ENCODE results near the gene TECPR2. TPM values are rescaled to one million over a fixed set of nuclear protein-coding genes. Genes with fewer than 3 reads are reported as not detected.
A peak's percentile ranks its signal among the peaks of the same experiment; 100 is the strongest.

TECPR2 gene
- total RNA-seq, 1 donor from 2014 or later, result 8.4 TPM

DNA sequence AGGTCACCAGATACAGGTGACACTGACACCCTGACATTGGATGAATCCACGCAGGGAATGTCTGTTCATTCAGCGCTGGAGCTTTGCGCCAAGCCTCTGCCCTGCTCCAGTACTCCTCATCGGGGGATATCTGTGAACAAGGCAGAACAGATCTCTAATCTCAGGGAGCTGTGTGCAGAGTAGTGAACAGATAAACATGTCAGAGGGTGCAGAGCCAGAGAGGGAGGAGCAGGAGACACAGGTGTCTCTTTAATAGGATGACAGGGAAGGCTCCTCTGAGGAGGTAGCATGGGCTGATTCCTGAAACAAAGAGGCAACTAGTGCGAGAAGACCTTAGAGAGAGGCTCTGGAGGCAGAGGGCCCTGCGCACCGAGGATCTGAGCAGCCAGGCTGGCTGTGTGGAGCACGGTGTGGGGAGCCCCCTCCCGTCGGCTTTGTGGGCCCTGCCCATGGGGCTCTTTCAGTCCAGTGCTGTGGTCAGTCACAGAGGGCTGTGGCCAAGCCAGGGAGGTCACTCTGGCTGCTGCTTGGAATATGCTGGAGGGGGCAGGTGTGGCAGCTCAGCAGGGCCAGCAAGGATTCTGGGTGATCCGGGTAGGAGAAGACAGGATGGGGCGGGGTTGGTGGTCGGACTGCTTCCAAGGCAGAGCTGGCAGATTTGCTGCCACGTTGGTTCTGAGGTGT is 55.6 kb downstream of the TECPR2 start:
- Histone ChIP-seq H2AFZ (replicated peaks) (no peak overlapping the region), H3K79me2 (ENCODE audit: low read depth) (no peaks in the 10 kb centered on the region), H3K4me2 (no peak overlapping the region), H3K4me1 (no peaks in the 10 kb centered on the region), H3K4me3 (no peak overlapping the region), H3K9ac (no peak overlapping the region), H3K9me3 (ENCODE audit: low read depth) (no peaks in the 10 kb centered on the region), H3F3A (ENCODE audit: low read depth) (no peaks in the 10 kb centered on the region), H3K27ac (no peak overlapping the region), H3K36me3 (no peaks in the 10 kb centered on the region), H4K20me1 (ENCODE audit: low read depth) (peaks cover 7% of the 10 kb centered on the region), H3K27me3 (no peaks in the 10 kb centered on the region)
- Mint-ChIP-seq H3K27ac (peak overlapping the region; percentile 31), H3K27me3 (ENCODE audit: insufficient read depth, low read depth) (peaks cover 10% of the 10 kb centered on the region), H3K4me3 (no peak overlapping the region), H3K36me3 (peaks cover 17% of the 10 kb centered on the region), H3K4me1 (peaks cover 9% of the 10 kb centered on the region), H3K9me3 (no peaks in the 10 kb centered on the region)
- TF ChIP-seq EZH2 (IDR thresholded peaks at IDR 0.05), result no peak
- TF ChIP-seq, protein P1, sequence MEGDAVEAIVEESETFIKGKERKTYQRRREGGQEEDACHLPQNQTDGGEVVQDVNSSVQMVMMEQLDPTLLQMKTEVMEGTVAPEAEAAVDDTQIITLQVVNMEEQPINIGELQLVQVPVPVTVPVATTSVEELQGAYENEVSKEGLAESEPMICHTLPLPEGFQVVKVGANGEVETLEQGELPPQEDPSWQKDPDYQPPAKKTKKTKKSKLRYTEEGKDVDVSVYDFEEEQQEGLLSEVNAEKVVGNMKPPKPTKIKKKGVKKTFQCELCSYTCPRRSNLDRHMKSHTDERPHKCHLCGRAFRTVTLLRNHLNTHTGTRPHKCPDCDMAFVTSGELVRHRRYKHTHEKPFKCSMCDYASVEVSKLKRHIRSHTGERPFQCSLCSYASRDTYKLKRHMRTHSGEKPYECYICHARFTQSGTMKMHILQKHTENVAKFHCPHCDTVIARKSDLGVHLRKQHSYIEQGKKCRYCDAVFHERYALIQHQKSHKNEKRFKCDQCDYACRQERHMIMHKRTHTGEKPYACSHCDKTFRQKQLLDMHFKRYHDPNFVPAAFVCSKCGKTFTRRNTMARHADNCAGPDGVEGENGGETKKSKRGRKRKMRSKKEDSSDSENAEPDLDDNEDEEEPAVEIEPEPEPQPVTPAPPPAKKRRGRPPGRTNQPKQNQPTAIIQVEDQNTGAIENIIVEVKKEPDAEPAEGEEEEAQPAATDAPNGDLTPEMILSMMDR (IDR thresholded peaks at IDR 0.05), result no peak
- no peak for TF ChIP-seq EZH2phosphoT487 (IDR thresholded peaks at IDR 0.05)
- DNase-seq (ENCODE audit: low spot score), result no peak

DNA sequence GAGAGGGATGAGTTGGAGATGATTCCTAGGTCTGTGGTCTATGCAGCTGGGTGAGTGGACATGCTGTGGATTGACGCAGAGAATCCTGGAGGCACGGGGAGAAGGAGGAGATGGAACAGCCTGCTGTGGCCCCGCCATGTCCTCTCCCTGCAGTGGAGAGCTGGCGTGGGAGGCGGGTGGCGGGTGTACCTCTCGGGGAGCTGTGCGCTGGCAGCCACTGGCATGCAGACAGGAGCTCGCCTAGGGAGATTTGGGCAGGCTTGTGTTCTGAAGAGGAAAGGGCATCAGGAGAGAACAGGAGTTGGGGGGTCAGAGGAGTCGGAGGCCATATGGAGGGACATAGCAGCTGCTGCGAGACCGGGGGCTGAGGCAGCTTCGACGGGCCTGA is 56.1 kb downstream of the TECPR2 start:
- Mint-ChIP-seq H3K4me1 (peaks cover 9% of the 10 kb centered on the region), H3K27me3 (ENCODE audit: insufficient read depth, low read depth) (peaks cover 10% of the 10 kb centered on the region), H3K4me3 (no peak overlapping the region), H3K36me3 (peaks cover 17% of the 10 kb centered on the region), H3K27ac (peak overlapping the region; percentile 31), H3K9me3 (no peaks in the 10 kb centered on the region)
- Histone ChIP-seq H3K4me1 (no peaks in the 10 kb centered on the region), H3K27me3 (no peaks in the 10 kb centered on the region), H3K79me2 (ENCODE audit: low read depth) (no peaks in the 10 kb centered on the region), H3K36me3 (no peaks in the 10 kb centered on the region), H3K4me2 (no peak overlapping the region), H4K20me1 (ENCODE audit: low read depth) (peaks cover 7% of the 10 kb centered on the region), H3K9ac (no peak overlapping the region), H3F3A (ENCODE audit: low read depth) (no peaks in the 10 kb centered on the region), H3K9me3 (ENCODE audit: low read depth) (no peaks in the 10 kb centered on the region), H2AFZ (replicated peaks) (no peak overlapping the region), H3K4me3 (no peak overlapping the region), H3K27ac (no peak overlapping the region)
- TF ChIP-seq, protein P1 (IDR thresholded peaks at IDR 0.05), result no peak
- TF ChIP-seq EZH2 (IDR thresholded peaks at IDR 0.05) (no peak), EZH2phosphoT487 (IDR thresholded peaks at IDR 0.05) (no peak)
- DNase-seq (ENCODE audit: low spot score), result no peak

DNA sequence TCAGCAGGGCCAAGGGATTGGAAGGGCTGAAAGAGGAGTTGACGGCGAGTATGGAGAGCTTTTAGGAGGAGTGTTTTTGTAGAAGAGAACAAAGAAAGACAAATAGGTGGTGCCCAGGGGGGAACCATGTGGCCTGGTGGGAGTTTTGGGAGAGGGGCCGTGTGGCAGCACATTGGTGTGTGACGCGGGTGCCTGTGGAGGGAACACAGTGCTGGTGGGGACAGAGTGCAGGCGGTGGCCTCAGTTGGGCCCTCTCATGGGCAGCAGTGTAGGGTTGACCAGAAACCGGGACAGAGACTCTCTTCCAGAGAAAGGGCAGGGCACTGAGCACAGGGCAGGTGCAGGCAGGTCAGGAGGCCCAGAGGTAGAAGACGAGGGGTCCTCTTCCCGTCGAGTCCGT is 56.5 kb downstream of the TECPR2 start:
- Histone ChIP-seq H3K79me2 (ENCODE audit: low read depth) (no peaks in the 10 kb centered on the region), H3K9ac (no peak overlapping the region), H3K4me1 (no peaks in the 10 kb centered on the region), H3F3A (ENCODE audit: low read depth) (no peaks in the 10 kb centered on the region), H3K4me2 (no peak overlapping the region), H3K36me3 (no peaks in the 10 kb centered on the region), H2AFZ (replicated peaks) (no peak overlapping the region), H4K20me1 (ENCODE audit: low read depth) (peaks cover 7% of the 10 kb centered on the region), H3K4me3 (no peak overlapping the region), H3K27me3 (no peaks in the 10 kb centered on the region), H3K27ac (no peak overlapping the region), H3K9me3 (ENCODE audit: low read depth) (no peaks in the 10 kb centered on the region)
- TF ChIP-seq, protein P1 (IDR thresholded peaks at IDR 0.05), result no peak
- no peak for TF ChIP-seq EZH2 (IDR thresholded peaks at IDR 0.05)
- Mint-ChIP-seq H3K4me3 (no peak overlapping the region), H3K4me1 (peaks cover 9% of the 10 kb centered on the region), H3K27me3 (ENCODE audit: insufficient read depth, low read depth) (peaks cover 10% of the 10 kb centered on the region), H3K36me3 (peaks cover 17% of the 10 kb centered on the region), H3K9me3 (no peaks in the 10 kb centered on the region), H3K27ac (peak overlapping the region; percentile 72)
- no peak for DNase-seq (ENCODE audit: low spot score)

Measured in neural progenitor cell (in vitro differentiated cells).